HG03457 (cell line): ENCODE data around the gene FAM234A.
"Not testable (repeated sequence)": the region's sequence is repeated elsewhere in the genome, so short reads cannot be mapped to it uniquely, and the experiment has no call there.

Experiments
- ATAC-seq: cut with Tn5 transposase; IDR thresholded peaks from one replicate; pipeline ENCODE4 v1.9.1; 2021; ENCODE audit warnings: moderate number of reproducible peaks; ENCODE audit not compliant: unreplicated experiment

The FAM234A gene

GRCh38 chr16:264440-264951, 29.9 kb downstream of the FAM234A start:
- no peak for ATAC-seq

- no peak for ATAC-seq
Observed at GRCh38 chr16:265002-265529, 30.4 kb downstream of the FAM234A start.

GRCh38 chr16:265711-266110, 31.1 kb downstream of the FAM234A start:
- no peak for ATAC-seq

GRCh38 chr16:266258-267164, 31.9 kb downstream of the FAM234A start:
- no peak for ATAC-seq

GRCh38 chr16:267562-267961, 32.9 kb downstream of the FAM234A start:
- ATAC-seq: not testable (repeated sequence)

GRCh38 chr16:268141-269053, 33.8 kb downstream of the FAM234A start:
- no peak for ATAC-seq

- ATAC-seq: no peak
Observed at GRCh38 chr16:269061-269796, 34.6 kb downstream of the FAM234A start.

GRCh38 chr16:270381-271255, 36.0 kb downstream of the FAM234A start:
- ATAC-seq: no peak

GRCh38 chr16:272633-273546, 38.3 kb downstream of the FAM234A start:
- no peak for ATAC-seq

GRCh38 chr16:273547-274421, 39.2 kb downstream of the FAM234A start:
- ATAC-seq: no peak

GRCh38 chr16:275041-275641, 40.5 kb downstream of the FAM234A start:
- ATAC-seq: no peak

- no peak for ATAC-seq
Observed at GRCh38 chr16:275786-276232, 41.2 kb downstream of the FAM234A start, which contains the start of gene RGS11. Gene RGS11, minus strand, starts transcription at chr16:275944. Its CDS starts 33 bp downstream, at chr16:275911.

GRCh38 chr16:276426-277077, 41.9 kb downstream of the FAM234A start:
- ATAC-seq: no peak

GRCh38 chr16:278863-279366, 44.3 kb downstream of the FAM234A start:
- no peak for ATAC-seq

GRCh38 chr16:279531-279930, 44.9 kb downstream of the FAM234A start:
- no peak for ATAC-seq

- ATAC-seq: no peak
Observed at GRCh38 chr16:280005-280460, 45.4 kb downstream of the FAM234A start.
